OCI-LY7 (cell line): Measurements from ENCODE around the gene MYO9A.

Source experiments
- CTCF ChIP-seq: fragments of 200-600 bp; sonication (generic); conservative IDR thresholded peaks from 2 replicates; pipeline ENCODE4 v1.5.1; 2014; ENCODE audit warnings: mild to moderate bottlenecking, antibody characterized with exemption, low read length, moderate library complexity, mixed read lengths
- EZH2phosphoT487 ChIP-seq: fragments of 200-600 bp; sonication (generic); IDR thresholded peaks from 2 replicates; pipeline ENCODE4 v1.6.1; 2018; ENCODE audit warnings: low read depth, borderline replicate concordance, mild to moderate bottlenecking, mixed run types, antibody characterized with exemption, low read length, moderate library complexity, mixed read lengths

- TF ChIP-seq CTCF (no peak), EZH2phosphoT487 (no peak)
Measured at GRCh38 chr15:71775856-71776255, 342.1 kb downstream of the MYO9A start.
